NCI-H1436 treated with DMSO at 0.1 percent for 48 hours (cell line): ENCODE measurements around the gene SLC34A1.
"Not testable (repeated sequence)": the region's sequence is repeated elsewhere in the genome, so short reads cannot be mapped to it uniquely, and the experiment has no call there.

Experiments used
- DNase-seq: peaks from one replicate; lab custom pipeline; 2025; lab: John Stamatoyannopoulos, UW

Gene SLC34A1

GRCh38 chr5:177384134-177384533 lies at the start of gene SLC34A1:
TSS of gene SLC34A1 (plus strand) at chr5:177384434. CDS start at chr5:177385742, 1,308 bp downstream.
- DNase-seq = no peak

GRCh38 chr5:177334781-177335700 lies 49.2 kb upstream of the SLC34A1 start:
- DNase-seq = no peak

- no peak for DNase-seq
These were observed 48.6 kb upstream of the SLC34A1 start for GRCh38 chr5:177335701-177336065.

GRCh38 chr5:177336112-177336511 lies 48.1 kb upstream of the SLC34A1 start:
- no peak for DNase-seq

- DNase-seq = no peak
These were observed 47.4 kb upstream of the SLC34A1 start for GRCh38 chr5:177336603-177337494.

- no peak for DNase-seq
These were observed 45.8 kb upstream of the SLC34A1 start for GRCh38 chr5:177338251-177339106.

- DNase-seq = no peak
These were observed 45.1 kb upstream of the SLC34A1 start for GRCh38 chr5:177339107-177339638.

- DNase-seq = not testable (repeated sequence)
These were observed 41.2 kb upstream of the SLC34A1 start for GRCh38 chr5:177343000-177343399.

- DNase-seq = no peak
These were observed 40.5 kb upstream of the SLC34A1 start for GRCh38 chr5:177343777-177344176.

GRCh38 chr5:177344891-177345290 lies 39.3 kb upstream of the SLC34A1 start:
- DNase-seq = no peak

- DNase-seq = no peak
These were observed 37.4 kb upstream of the SLC34A1 start for GRCh38 chr5:177346820-177347219.

- no peak for DNase-seq
These were observed 36.5 kb upstream of the SLC34A1 start for GRCh38 chr5:177347699-177348098.

GRCh38 chr5:177349362-177349647 lies 34.9 kb upstream of the SLC34A1 start:
- no peak for DNase-seq

- no peak for DNase-seq
These were observed 34.5 kb upstream of the SLC34A1 start for GRCh38 chr5:177349762-177350161.

GRCh38 chr5:177350776-177351391 lies 33.4 kb upstream of the SLC34A1 start:
- no peak for DNase-seq

- DNase-seq = peak; percentile 61
These were observed 32.6 kb upstream of the SLC34A1 start, which contains the start of gene LMAN2 for GRCh38 chr5:177351392-177352329. TSS of gene LMAN2 (minus strand) at chr5:177351668. CDS start at chr5:177351647, 21 bp downstream.

- DNase-seq = no peak
These were observed 31.1 kb upstream of the SLC34A1 start for GRCh38 chr5:177353093-177353492.

- DNase-seq = no peak
These were observed 30.0 kb upstream of the SLC34A1 start for GRCh38 chr5:177354256-177354655.

GRCh38 chr5:177354711-177355110 lies 29.5 kb upstream of the SLC34A1 start:
- DNase-seq = no peak
